BJ (cell line): Measurements from ENCODE around the gene TGDS. TPM values are rescaled to one million over a fixed set of nuclear protein-coding genes. Genes with fewer than 3 reads are reported as not detected.

Experiments
- CTCF ChIA-PET: fragments of 350-600 bp; formaldehyde crosslinking; extraction: SDS; loops from one replicate; lab custom pipeline; 2021; ENCODE audit warnings: antibody characterized with exemption, inconsistent platforms; lab: Yijun Ruan, JAX
- POLR2A ChIA-PET: fragments of 300-600 bp; sonication (Branson Sonifier 250); formaldehyde crosslinking; extraction: SDS; loops from one replicate; lab custom pipeline; 2021; ENCODE audit warnings: antibody characterized with exemption; lab: Charles Lee
- DNase-seq: peaks from one replicate; pipeline ENCODE4 v3.0.0-alpha.2; 2011; ENCODE audit warnings: low read depth
- H3K27me3 ChIP-seq: 2 replicates; pipeline ENCODE4 v1.6.0; 2011; ENCODE audit warnings: low read length; ENCODE audit not compliant: control insufficient read depth, insufficient read depth
- H3K36me3 ChIP-seq: 2 replicates; pipeline ENCODE4 v1.5.1; 2011; ENCODE audit warnings: low read length; ENCODE audit not compliant: control insufficient read depth, insufficient read depth
- H3K4me3 ChIP-seq: 2 replicates; pipeline ENCODE4 v1.5.1; 2011; ENCODE audit warnings: low read depth, mild to moderate bottlenecking, control low read depth, low read length
- polyA plus RNA-seq: library from polyadenylated mRNA; depleted of rRNA; stranded (reverse); fragments of >200 nt; gene quantifications from 2 replicates; pipeline ENCODE4 v1.2.3, GENCODE V29; 2011
- TF ChIP-seq, protein P1 (sequence below): IDR thresholded peaks from 2 replicates; pipeline ENCODE4 v1.5.1; 2011; ENCODE audit warnings: low read depth, mild to moderate bottlenecking, control low read depth, inconsistent platforms, low read length, moderate library complexity; ENCODE audit not compliant: insufficient read depth

The TGDS gene
- polyA plus RNA-seq, 1 experiment, result 5.9 TPM

GRCh38 chr13:94617389-94618000 lies 21.5 kb upstream of the TGDS start:
- Histone ChIP-seq H3K36me3 (peaks cover 4% of the 10 kb centered on the region), H3K27me3 (no peaks in the 10 kb centered on the region), H3K4me3 (no peak overlapping the region)
- DNase-seq, result no peak
- POLR2A ChIA-PET, result no interaction called here
- TF ChIP-seq, protein P1, sequence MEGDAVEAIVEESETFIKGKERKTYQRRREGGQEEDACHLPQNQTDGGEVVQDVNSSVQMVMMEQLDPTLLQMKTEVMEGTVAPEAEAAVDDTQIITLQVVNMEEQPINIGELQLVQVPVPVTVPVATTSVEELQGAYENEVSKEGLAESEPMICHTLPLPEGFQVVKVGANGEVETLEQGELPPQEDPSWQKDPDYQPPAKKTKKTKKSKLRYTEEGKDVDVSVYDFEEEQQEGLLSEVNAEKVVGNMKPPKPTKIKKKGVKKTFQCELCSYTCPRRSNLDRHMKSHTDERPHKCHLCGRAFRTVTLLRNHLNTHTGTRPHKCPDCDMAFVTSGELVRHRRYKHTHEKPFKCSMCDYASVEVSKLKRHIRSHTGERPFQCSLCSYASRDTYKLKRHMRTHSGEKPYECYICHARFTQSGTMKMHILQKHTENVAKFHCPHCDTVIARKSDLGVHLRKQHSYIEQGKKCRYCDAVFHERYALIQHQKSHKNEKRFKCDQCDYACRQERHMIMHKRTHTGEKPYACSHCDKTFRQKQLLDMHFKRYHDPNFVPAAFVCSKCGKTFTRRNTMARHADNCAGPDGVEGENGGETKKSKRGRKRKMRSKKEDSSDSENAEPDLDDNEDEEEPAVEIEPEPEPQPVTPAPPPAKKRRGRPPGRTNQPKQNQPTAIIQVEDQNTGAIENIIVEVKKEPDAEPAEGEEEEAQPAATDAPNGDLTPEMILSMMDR, result peak; percentile 52
- CTCF ChIA-PET, result interaction anchor here (0.5 to 5.3 kb wide), 13 partner anchors 10 to 545 kb away, joined by 3 to 67 read pairs (median 3); no protein-coding TSS in a partner anchor

- no peak for DNase-seq
- Histone ChIP-seq H3K36me3 (peaks cover 7% of the 10 kb centered on the region), H3K4me3 (no peak overlapping the region), H3K27me3 (no peaks in the 10 kb centered on the region)
- ChIA-PET CTCF (no interaction called here), POLR2A (no interaction called here)
- TF ChIP-seq, protein P1, result no peak
Measured at GRCh38 chr13:94613051-94613450, 17.1 kb upstream of the TGDS start.

- H3K36me3 ChIP-seq, result peaks cover 8% of the 10 kb centered on the region
- POLR2A ChIA-PET, result no interaction called here
- TF ChIP-seq, protein P1, result no peak
- CTCF ChIA-PET, result no interaction called here
- no peak overlapping the region for H3K4me3 ChIP-seq
- H3K27me3 ChIP-seq, result no peaks in the 10 kb centered on the region
- DNase-seq, result no peak
Measured at GRCh38 chr13:94612050-94612449, 16.1 kb upstream of the TGDS start.

GRCh38 chr13:94610475-94610874 lies 14.5 kb upstream of the TGDS start:
- ChIA-PET CTCF (no interaction called here), POLR2A (no interaction called here)
- TF ChIP-seq, protein P1, result no peak
- DNase-seq, result no peak
- peaks cover 5% of the 10 kb centered on the region for H3K36me3 ChIP-seq
- H3K27me3 ChIP-seq, result no peaks in the 10 kb centered on the region
- no peak overlapping the region for H3K4me3 ChIP-seq

GRCh38 chr13:94609196-94609595 lies 13.2 kb upstream of the TGDS start:
- Histone ChIP-seq H3K27me3 (no peaks in the 10 kb centered on the region), H3K4me3 (no peak overlapping the region), H3K36me3 (peaks cover 5% of the 10 kb centered on the region)
- CTCF ChIA-PET, result interaction anchor here (1.6 kb wide), 1 partner anchor 11 kb away, joined by 5 read pairs; no protein-coding TSS in a partner anchor
- TF ChIP-seq, protein P1, result no peak
- POLR2A ChIA-PET, result no interaction called here
- DNase-seq, result no peak
